Activated B cell treated with CpG ODN at 0.5 μM for 24 hours (primary cell): ENCODE data around the gene KRTAP12-1. TPM values are rescaled to one million over a fixed set of nuclear protein-coding genes. Genes with fewer than 3 reads are reported as not detected.

Source experiments
- ATAC-seq: fragments of 200-7000 bp; cut with Tn5 transposase; one replicate; pipeline ENCODE4 v1.10.0; 2021; ENCODE audit warnings: low read depth, mild to moderate bottlenecking, moderate library complexity
- CTCF ChIA-PET: fragments of 350-600 bp; sonication (Branson Sonifier 250); formaldehyde crosslinking; loops from one replicate; lab custom pipeline; 2021; ENCODE audit warnings: antibody characterized with exemption; lab: Charles Lee
- POLR2A ChIA-PET: fragments of 350-600 bp; sonication (Branson Sonifier 250); formaldehyde crosslinking; loops from one replicate; lab custom pipeline; 2021; ENCODE audit warnings: antibody characterized with exemption; lab: Charles Lee
- DNase-seq: peaks from one replicate; pipeline ENCODE4 v3.0.0; 2022
- H3K27ac Mint-ChIP-seq: one replicate; pipeline ENCODE4 v1.8.0; 2020; ENCODE audit warnings: mixed read lengths
- H3K27me3 Mint-ChIP-seq: one replicate; pipeline ENCODE4 v1.8.0; 2021; ENCODE audit warnings: mixed read lengths
- H3K36me3 Mint-ChIP-seq: one replicate; pipeline ENCODE4 v1.8.0; 2021; ENCODE audit warnings: low read depth, mixed read lengths
- H3K4me1 Mint-ChIP-seq: one replicate; pipeline ENCODE4 v1.8.0; 2021; ENCODE audit warnings: mixed read lengths
- H3K4me3 Mint-ChIP-seq: one replicate; pipeline ENCODE4 v1.8.0; 2020; ENCODE audit warnings: mild to moderate bottlenecking, mixed read lengths
- H3K9me3 Mint-ChIP-seq: one replicate; pipeline ENCODE4 v1.8.0; 2020; ENCODE audit warnings: mixed read lengths
- CTCF ChIP-seq: fragments of 200-600 bp; IDR thresholded peaks from one replicate; pipeline ENCODE4 v1.8.0; 2022; ENCODE audit warnings: antibody characterized with exemption, mild to moderate bottlenecking
- intact Hi-C: fragments of 100-400 bp; cut with micrococcal nuclease; formaldehyde crosslinking; loops from one replicate; pipeline ENCODE4 v1.15.1; 2024
- total RNA-seq: library from RNA; stranded (reverse); gene quantifications from 2 replicates; pipeline ENCODE4 v1.2.3, GENCODE V29; 2022

The KRTAP12-1 gene
- total RNA-seq, 1 donor from 2014 or later, result not detected

GRCh38 chr21:44727757-44728156, 45.8 kb upstream of the KRTAP12-1 start:
- peaks cover 43% of the 10 kb centered on the region for H3K27me3 Mint-ChIP-seq
- no peak overlapping the region for H3K4me3 Mint-ChIP-seq

DNA sequence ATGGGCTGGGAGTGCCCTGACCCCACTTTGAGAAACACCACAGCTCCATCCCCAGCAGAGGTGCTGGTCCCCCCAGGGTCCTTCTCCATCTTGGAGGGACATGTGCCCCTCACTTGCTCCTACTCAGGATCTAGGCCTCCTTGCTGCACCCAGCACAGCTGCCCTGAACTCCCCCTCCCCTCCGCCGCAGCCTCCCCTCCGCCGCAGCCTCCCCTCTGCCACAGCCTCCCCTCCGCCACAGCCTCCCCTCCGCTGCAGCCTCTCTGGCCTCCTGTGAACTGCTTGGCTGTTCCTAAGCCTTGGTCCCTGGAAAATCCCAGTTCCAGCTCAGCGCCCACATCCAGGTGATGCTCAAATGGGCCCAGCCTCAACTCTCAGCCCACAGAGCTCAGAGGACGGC, 45.4 kb upstream of the KRTAP12-1 start:
- DNase-seq (no peak), ATAC-seq (no peak)
- Mint-ChIP-seq H3K36me3 (no peaks in the 10 kb centered on the region), H3K27me3 (peaks cover 47% of the 10 kb centered on the region), H3K27ac (no peak overlapping the region), H3K4me1 (peaks cover 7% of the 10 kb centered on the region), H3K4me3 (no peak overlapping the region), H3K9me3 (no peaks in the 10 kb centered on the region)
- intact Hi-C loops, result no loop called here
- CTCF ChIA-PET, result no interaction called here
- POLR2A ChIA-PET, result no interaction called here
- TF ChIP-seq CTCF, result no peak

More at GRCh38 chr21:44727757-44728156, 45.8 kb upstream of the KRTAP12-1 start:
- ChIA-PET CTCF (no interaction called here), POLR2A (no interaction called here)
- Mint-ChIP-seq H3K4me1 (peaks cover 5% of the 10 kb centered on the region), H3K27ac (no peak overlapping the region), H3K36me3 (no peaks in the 10 kb centered on the region), H3K9me3 (no peaks in the 10 kb centered on the region)
- DNase-seq, result no peak
- ATAC-seq, result no peak
- intact Hi-C loops, result no loop called here
- no peak for TF ChIP-seq CTCF

- no peak for TF ChIP-seq CTCF
- ATAC-seq (no peak), DNase-seq (no peak)
- Mint-ChIP-seq H3K27ac (no peak overlapping the region), H3K36me3 (no peaks in the 10 kb centered on the region), H3K27me3 (peaks cover 44% of the 10 kb centered on the region), H3K4me1 (peaks cover 7% of the 10 kb centered on the region), H3K4me3 (no peak overlapping the region), H3K9me3 (no peaks in the 10 kb centered on the region)
- intact Hi-C loops, result no loop called here
- ChIA-PET POLR2A (no interaction called here), CTCF (no interaction called here)
Measured at GRCh38 chr21:44726826-44727225, 44.9 kb upstream of the KRTAP12-1 start.

GRCh38 chr21:44724926-44725325, 43.0 kb upstream of the KRTAP12-1 start:
- Mint-ChIP-seq H3K27ac (no peak overlapping the region), H3K4me1 (peaks cover 7% of the 10 kb centered on the region), H3K27me3 (peaks cover 45% of the 10 kb centered on the region), H3K36me3 (no peaks in the 10 kb centered on the region), H3K9me3 (no peaks in the 10 kb centered on the region), H3K4me3 (no peak overlapping the region)
- DNase-seq (no peak), ATAC-seq (no peak)
- ChIA-PET POLR2A (no interaction called here), CTCF (no interaction called here)
- TF ChIP-seq CTCF, result no peak
- intact Hi-C loops, result no loop called here

GRCh38 chr21:44724196-44724595, 42.2 kb upstream of the KRTAP12-1 start:
- TF ChIP-seq CTCF, result no peak
- CTCF ChIA-PET, result no interaction called here
- no peaks in the 10 kb centered on the region for H3K36me3 Mint-ChIP-seq
- DNase-seq (no peak), ATAC-seq (no peak)
- H3K27ac Mint-ChIP-seq, result no peak overlapping the region
- no peaks in the 10 kb centered on the region for H3K9me3 Mint-ChIP-seq
- intact Hi-C loops, result no loop called here
- POLR2A ChIA-PET, result no interaction called here
- H3K4me3 Mint-ChIP-seq, result no peak overlapping the region
- H3K4me1 Mint-ChIP-seq, result peaks cover 7% of the 10 kb centered on the region
- peaks cover 46% of the 10 kb centered on the region for H3K27me3 Mint-ChIP-seq
